ENCODE results near the gene CABYR.
"Not testable (repeated sequence)": the region's sequence is repeated elsewhere in the genome, so short reads cannot be mapped to it uniquely, and the experiment has no call there.

CABYR gene

GRCh38 chr18:24136967-24137373 is 1.9 kb upstream of the CABYR start:
- DNase-seq: no peak

GRCh38 chr18:24138409-24138788 is 463 bp upstream of the CABYR start:
- no peak for DNase-seq

- DNase-seq: no peak
These were observed 1.8 kb downstream of the CABYR start for GRCh38 chr18:24140697-24141096.

- DNase-seq: no peak
These were observed 3.5 kb downstream of the CABYR start for GRCh38 chr18:24142376-24142775.

DNA sequence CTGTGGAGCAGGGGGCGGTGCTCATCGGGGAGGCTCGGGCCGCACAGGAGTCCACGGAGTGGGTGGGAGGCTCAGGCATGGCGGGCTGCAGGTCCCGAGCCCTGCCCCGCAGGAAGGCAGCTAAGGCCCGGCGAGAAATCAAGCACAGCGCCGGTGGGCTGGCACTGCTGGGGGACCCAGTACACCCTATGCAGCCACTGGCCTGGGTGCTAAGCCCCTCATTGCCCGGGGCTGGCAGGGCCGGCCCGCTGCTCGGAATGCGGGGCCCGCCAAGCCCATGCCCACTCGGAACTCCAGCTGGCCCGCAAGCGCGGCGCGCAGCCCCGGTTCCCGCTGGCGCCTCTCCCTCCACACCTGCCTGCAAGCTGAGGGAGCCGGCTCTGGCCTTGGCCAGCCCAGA is 10.7 kb downstream of the CABYR start:
- not testable (repeated sequence) for DNase-seq

GRCh38 chr18:24153397-24153796 is 14.5 kb downstream of the CABYR start:
- DNase-seq: no peak

DNA sequence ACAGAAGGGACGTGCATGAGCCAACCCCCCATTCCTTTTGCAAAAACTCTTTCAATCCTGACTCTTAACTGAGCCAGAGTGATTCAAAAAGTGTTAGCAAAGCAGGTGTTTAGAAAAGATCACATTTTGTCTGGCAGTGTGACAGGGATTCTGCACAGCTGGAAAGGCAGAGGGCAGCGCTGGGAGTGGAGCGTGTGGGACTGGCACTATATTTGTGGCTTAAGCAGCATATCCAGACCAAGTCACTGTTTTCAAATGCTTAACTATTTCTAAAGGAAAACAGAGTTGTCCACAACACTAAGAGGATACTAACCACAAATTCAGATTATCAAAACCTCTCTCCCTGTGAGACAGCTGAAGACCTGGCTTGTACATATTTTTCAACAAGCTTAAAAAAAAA is 19.0 kb downstream of the CABYR start:
- no peak for DNase-seq

DNA sequence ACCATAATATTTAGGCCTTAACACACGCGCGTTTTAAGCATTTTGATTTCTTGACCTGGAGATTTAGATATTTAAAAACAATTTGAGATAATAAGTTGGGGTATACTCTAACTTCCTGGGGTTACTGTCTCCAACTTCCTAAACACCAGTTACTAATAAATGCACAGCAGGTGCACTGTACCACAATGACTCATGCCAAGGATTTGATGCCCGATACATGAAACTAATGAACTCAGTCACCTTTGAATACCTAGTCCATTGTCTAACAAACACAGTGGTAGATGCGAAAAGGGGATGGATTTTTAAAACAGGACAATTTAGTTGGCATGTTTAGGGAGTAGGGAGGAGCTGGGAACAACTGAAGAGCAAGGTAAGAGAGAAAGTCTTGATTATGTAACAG is 21.2 kb downstream of the CABYR start:
- no peak for DNase-seq

DNA sequence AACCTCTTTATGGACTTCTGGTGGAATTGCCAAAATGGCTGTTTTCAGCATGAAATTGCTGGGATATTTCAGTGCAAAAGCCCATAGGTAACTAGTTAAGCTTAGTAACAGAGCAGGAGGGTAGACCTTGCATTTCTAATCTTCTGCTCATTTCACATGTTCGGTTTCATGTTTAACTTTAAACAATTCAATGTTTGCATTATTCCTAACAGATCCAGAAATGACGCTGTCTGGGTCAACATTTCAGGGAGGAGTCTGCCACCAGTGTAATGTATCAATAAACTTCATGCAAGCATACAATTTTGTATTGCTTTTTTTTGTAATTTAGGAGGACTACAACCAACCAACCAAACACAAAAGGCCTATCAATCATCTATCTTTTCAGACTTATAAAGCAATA is 22.4 kb downstream of the CABYR start:
- no peak for DNase-seq

DNA sequence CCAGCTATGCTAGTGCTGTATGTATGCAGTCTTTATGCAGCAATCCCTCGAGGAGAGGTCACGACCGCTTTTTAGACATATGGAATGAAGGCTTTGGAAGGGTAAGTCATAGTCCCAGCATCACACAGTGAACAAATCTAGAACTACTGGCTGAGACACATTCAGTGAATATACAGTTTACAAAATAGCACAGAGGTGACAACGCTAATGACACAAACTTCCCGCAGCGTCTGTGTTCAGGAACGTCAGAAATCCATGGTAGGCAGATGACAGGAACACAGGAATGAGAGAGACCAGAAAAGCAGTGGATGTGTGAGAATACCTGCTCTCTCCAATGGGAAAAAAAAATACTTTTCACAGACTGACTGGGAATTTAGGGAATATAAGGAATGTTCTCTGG is 29.6 kb downstream of the CABYR start:
- no peak for DNase-seq

DNA sequence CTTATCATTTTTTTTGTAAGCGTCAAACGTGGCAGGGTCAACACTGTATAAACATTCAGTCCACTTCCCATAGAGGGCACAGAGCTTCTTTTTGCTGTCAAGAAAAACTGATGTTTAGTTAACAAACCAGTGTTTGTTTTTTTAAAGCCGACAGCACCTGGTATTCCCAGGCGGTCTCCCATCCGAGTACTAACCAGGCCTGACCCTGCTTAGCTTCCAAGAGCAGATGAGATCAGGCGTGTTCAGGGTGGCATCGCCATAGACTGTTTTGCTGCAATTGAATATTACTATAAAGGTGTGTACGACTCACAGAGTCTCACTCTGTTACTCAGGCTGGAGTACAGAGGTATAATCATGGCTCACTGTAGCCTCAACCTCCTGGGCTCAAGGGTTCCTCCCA is 31.5 kb downstream of the CABYR start:
- DNase-seq: no peak

GRCh38 chr18:24173997-24174396 is 35.1 kb downstream of the CABYR start:
- no peak for DNase-seq

DNA sequence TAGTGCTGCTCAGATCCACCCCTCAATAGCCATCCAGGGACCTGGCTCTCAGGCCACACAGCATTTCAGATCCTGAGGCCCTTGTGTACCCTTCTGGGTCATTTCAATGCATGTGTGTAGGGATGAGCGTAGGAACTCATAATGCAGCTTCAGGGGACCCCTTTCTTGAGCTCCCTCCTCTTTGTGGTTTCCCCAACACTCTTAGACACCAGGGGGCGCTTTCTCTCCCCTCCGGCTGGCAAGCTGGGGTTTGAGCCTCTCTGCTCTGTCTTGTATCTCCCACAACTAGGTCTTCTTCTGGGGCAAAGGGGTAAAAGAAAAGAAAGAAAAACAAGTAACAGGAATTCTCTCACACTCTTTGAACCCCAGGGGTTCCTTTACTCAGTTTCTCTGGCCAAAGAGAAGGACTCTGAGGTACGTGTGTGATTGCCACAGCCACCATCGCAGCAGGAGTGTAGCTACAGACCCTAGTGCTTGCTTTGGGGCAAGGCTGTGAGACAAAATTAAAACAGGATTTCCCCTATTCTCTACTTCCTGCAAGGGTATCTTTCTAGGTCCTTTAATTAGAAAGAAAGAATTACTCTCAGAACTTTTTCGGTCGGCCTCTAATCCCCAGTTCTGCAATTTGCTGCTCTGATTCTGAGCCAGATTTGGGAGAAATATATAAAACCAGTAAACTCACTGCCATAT is 38.0 kb downstream of the CABYR start:
- DNase-seq: peak; percentile 34

- no peak for DNase-seq
These were observed 38.8 kb downstream of the CABYR start for GRCh38 chr18:24177499-24178133.

- DNase-seq: no peak
These were observed 41.2 kb downstream of the CABYR start for GRCh38 chr18:24180048-24180447.

DNA sequence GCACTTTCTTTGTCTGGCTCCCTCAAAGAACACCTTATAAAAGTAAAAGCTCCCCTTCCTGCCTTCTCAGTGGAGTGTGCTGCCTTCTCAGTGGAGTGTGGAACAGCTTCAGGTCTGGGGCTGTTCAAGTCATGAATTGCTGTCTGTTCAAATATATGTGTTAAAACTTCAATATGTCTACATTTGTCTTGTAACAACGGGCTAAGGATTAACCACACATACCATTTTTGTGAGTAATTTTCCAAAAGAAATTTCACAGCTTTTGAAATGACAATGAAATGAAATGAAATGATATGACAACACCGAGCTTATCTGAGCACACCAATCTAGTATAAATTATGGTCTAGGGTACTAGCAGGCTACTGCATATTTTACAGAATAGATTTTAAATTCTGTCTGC is 42.9 kb downstream of the CABYR start:
- DNase-seq: no peak

GRCh38 chr18:24185805-24186204 is 46.9 kb downstream of the CABYR start:
- DNase-seq: no peak

DNA sequence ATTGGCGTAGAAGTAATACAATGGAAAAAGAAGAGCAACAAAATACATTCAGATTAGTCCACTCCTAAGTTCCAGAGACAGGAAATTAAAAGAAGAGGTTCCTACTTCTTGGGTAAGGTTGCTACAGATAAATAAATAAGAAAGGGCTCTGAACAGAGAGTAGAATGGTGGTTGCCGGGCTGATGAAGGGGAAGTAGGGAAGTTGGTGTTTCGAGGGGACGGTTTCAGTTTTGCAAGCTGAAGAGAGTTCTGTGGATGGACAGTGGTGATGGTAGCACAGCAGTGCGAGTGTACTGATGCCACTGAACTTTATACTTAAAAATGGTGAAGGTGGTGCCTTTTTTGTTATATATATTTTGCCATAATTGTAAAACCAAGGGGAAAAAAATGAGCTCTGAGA is 48.2 kb downstream of the CABYR start:
- no peak for DNase-seq

GRCh38 chr18:24187689-24188088 is 48.8 kb downstream of the CABYR start:
- DNase-seq: no peak

- DNase-seq: no peak
These were observed 49.3 kb downstream of the CABYR start for GRCh38 chr18:24188120-24188519.

- no peak for DNase-seq
These were observed 50.2 kb downstream of the CABYR start for GRCh38 chr18:24189007-24189528.

GRCh38 chr18:24189664-24190346 is 50.9 kb downstream of the CABYR start:
- no peak for DNase-seq

GRCh38 chr18:24190590-24190989 is 51.7 kb downstream of the CABYR start:
- DNase-seq: no peak

Measured in stimulated activated CD4-positive, alpha-beta T cell treated with anti-CD3 and anti-CD28 coated beads, Interleukin-12 subunit alpha, Interleukin-12 subunit beta, amount 100 ng/mL, for 4 hours (primary cell).